Kasumi-1 (cell line): ENCODE results near the gene RUVBL1.

Experiments
- DNase-seq, 2 experiments: peaks; one replicate each; lab custom pipeline; 2025; lab: John Stamatoyannopoulos, UW

RUVBL1 gene

GRCh38 chr3:128133273-128133883, 9.8 kb upstream of the RUVBL1 start:
- DNase-seq = peak; percentile 42 to 61

- DNase-seq = no peak
Observed at GRCh38 chr3:128131897-128132646, 8.5 kb upstream of the RUVBL1 start.

- no peak for DNase-seq
Observed at GRCh38 chr3:128128251-128128650, 4.6 kb upstream of the RUVBL1 start.

DNA sequence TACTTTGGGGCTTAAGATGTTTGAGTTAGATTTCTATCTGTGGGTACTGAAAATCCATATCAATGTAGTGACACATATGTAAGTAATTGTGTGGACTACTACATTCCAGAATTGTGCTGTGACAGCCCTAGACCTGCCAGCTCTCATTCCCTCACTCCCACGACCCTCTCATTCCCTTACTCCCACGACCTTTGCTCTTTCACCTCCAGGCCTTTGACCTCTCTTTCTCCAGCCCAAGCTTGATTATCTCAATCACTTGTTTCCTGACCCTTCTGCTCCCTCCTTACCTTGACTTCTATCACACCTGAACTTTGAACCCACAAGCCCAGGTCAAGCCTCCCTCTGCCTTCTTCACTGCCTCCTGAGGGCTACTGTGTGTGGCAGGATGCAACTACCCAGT, 3.6 kb upstream of the RUVBL1 start:
- DNase-seq = no peak

DNA sequence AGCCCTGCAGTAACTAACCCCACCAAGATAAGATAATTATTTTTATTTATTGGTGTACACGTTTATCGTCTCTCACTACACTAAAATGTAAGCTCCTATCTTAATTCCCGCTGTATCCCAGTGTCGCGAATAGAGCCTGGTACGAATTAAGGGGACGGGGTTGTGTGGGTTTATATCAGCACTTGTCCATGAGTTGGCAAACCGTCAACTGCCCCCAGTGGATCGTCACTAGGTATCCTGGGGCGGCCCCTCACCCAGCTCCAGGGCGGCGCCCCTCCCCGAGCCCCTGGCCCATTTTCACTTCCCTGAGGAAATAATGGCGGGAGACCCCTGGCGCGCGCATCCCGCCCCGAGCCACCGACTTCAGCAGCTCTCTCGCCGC, 465 bp downstream of the RUVBL1 start:
- no peak for DNase-seq

- DNase-seq = no peak
Observed at GRCh38 chr3:128122013-128122412, 1.6 kb downstream of the RUVBL1 start.

GRCh38 chr3:128113817-128114794, 9.5 kb downstream of the RUVBL1 start:
- no peak for DNase-seq

- DNase-seq = peak; percentile 46 to 48
Observed at GRCh38 chr3:128112357-128112968, 11.1 kb downstream of the RUVBL1 start.

- DNase-seq = no peak
Observed at GRCh38 chr3:128111147-128111546, 12.5 kb downstream of the RUVBL1 start.

DNA sequence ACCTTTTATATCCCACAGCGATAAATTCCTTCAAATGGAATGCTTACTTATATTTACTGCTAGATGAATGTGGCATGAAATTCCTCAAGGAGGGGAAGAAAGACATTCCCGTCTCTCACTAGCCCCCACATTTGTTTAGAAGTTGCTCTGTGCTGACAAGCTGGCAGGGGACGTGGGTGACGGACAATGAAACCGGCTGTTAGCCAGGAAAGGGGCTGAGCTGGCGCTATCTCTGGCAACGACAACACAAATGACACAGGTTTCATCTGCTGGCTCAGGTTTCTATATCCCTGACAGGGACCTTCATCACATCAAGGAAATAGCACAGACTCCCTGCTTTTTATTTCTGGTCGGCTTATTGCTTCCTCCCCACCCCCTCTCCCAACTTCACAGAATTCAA, 15.8 kb downstream of the RUVBL1 start:
- DNase-seq = no peak

GRCh38 chr3:128103136-128103676, 20.4 kb downstream of the RUVBL1 start:
- DNase-seq = no peak

GRCh38 chr3:128100638-128101037, 23.0 kb downstream of the RUVBL1 start:
- DNase-seq = no peak

DNA sequence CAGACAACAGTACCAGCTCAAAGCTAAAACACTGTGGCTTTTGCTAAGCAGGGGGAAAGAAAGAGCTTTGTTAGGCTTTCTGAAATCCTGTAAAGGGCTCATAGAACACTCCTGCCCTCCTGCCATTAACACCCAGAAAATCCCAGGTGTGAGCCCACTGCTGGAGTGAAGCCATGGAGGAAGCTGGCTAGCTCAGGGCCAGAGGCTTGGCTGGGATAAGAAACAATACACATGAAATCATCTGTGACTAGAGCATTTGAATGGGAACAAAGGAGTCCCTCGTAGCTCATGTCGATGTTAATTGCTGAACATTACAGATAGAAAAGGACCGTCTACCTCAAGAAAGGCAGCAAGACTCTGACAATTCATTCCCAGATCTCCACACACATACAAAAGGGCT, 23.5 kb downstream of the RUVBL1 start:
- no peak for DNase-seq

DNA sequence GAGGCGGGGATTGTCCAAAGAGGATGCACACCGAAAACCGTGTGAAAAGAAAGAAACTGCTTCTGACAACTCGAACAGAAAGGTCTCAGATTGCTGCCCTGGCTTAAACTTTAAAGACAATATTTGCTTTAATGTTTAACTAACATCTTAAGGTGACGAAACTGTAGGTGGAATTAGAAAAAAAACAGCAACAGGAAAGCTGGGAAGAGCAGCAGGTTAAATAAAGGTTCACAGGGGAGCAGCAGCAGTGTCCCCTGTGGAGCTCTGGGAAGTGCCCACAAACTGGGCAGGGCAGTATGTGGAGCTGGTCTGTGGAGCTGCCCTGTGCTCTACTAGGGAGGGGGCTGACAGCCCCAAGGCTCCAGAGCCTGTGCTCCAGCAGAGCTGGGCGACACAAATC, 25.4 kb downstream of the RUVBL1 start:
- DNase-seq = no peak

DNA sequence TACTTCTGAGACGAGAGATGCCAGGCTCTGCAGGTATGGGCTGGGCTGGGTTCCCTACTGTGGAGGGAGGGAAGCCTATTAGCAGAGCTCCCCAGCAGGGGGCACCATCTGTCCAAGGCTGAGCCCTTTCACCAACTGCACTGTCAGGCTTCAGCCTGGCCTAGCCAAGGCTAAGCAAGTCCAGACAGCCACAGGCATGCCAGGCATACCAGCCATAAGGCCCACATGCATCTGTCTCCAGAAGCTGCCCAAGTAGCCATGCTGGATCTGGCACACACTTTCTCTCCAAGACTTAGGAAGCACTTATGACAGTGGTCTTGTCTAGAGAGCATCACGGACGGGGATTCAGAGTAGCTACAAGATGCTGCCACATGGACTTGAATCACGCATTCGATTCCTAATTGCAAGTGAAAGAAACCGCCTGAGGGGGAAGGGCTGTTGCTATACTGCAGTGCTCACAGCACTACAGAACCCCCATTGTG, 28.3 kb downstream of the RUVBL1 start:
- DNase-seq = peak; percentile 42 to 63

- peak; percentile 58 to 59 for DNase-seq
Observed at GRCh38 chr3:128094295-128095151, 29.1 kb downstream of the RUVBL1 start.

- DNase-seq = no peak
Observed at GRCh38 chr3:128091586-128091985, 32.0 kb downstream of the RUVBL1 start.

GRCh38 chr3:128089135-128089534, 34.5 kb downstream of the RUVBL1 start:
- DNase-seq = no peak

- DNase-seq = no peak
Observed at GRCh38 chr3:128084675-128085021, 39.0 kb downstream of the RUVBL1 start.

GRCh38 chr3:128083980-128084674, 39.5 kb downstream of the RUVBL1 start:
- DNase-seq = no peak
